SK-N-MC (cell line): ENCODE data around the gene CINP.

Source experiments
- DNase-seq: peaks from one replicate; pipeline ENCODE4 v3.0.0-alpha.2; 2011; ENCODE audit warnings: low read depth, low spot score
- H3K27ac ChIP-seq: fragments of 200-600 bp; sonication (generic); 2 replicates; pipeline ENCODE4 v1.5.1; 2016; ENCODE audit warnings: mixed run types
- H3K36me3 ChIP-seq: fragments of 200-600 bp; sonication (generic); 2 replicates; pipeline ENCODE4 v1.6.1; 2017; ENCODE audit warnings: antibody characterized with exemption, low read length, mixed read lengths; ENCODE audit not compliant: insufficient read depth
- H3K4me3 ChIP-seq: fragments of 200-600 bp; sonication (generic); 2 replicates; pipeline ENCODE4 v1.5.1; 2016
- H3K9ac ChIP-seq: fragments of 200-600 bp; sonication (generic); 2 replicates; pipeline ENCODE4 v1.8.0; 2017; ENCODE audit warnings: mixed run types, mixed read lengths; ENCODE audit not compliant: insufficient read length
- H3K9me3 ChIP-seq: fragments of 200-600 bp; sonication (generic); 2 replicates; pipeline ENCODE4 v1.6.1; 2017; ENCODE audit warnings: low read depth, mild to moderate bottlenecking, antibody characterized with exemption, low read length, moderate library complexity, mixed read lengths
- EZH2 ChIP-seq: fragments of 200-600 bp; sonication (generic); IDR thresholded peaks from one replicate; pipeline ENCODE4 v1.6.1; 2017; ENCODE audit warnings: antibody characterized with exemption
- FOXP2 ChIP-seq: optimal IDR thresholded peaks from 2 replicates; pipeline ENCODE3; 2011; ENCODE audit warnings: mild to moderate bottlenecking, moderate library complexity; ENCODE audit not compliant: insufficient read depth; ENCODE audit errors: extremely low read length, control extremely low read depth
- POLR2AphosphoS5 ChIP-seq: IDR thresholded peaks from 2 replicates; pipeline ENCODE4 v1.6.1; 2012; ENCODE audit warnings: mild to moderate bottlenecking, low read depth, low read length, borderline replicate concordance

CINP gene

GRCh38 chr14:102320033-102320660, 42.5 kb downstream of the CINP start:
- DNase-seq: no peak
- TF ChIP-seq EZH2 (no peak), POLR2AphosphoS5 (no peak), FOXP2 (no peak)
- Histone ChIP-seq H3K9ac (peak overlapping the region; percentile 93), H3K9me3 (no peaks in the 10 kb centered on the region), H3K36me3 (no peaks in the 10 kb centered on the region; the same call in 1 of the 2 replicates), H3K4me3 (peak overlapping the region; percentile 90), H3K27ac (peak overlapping the region; percentile 78)

DNA sequence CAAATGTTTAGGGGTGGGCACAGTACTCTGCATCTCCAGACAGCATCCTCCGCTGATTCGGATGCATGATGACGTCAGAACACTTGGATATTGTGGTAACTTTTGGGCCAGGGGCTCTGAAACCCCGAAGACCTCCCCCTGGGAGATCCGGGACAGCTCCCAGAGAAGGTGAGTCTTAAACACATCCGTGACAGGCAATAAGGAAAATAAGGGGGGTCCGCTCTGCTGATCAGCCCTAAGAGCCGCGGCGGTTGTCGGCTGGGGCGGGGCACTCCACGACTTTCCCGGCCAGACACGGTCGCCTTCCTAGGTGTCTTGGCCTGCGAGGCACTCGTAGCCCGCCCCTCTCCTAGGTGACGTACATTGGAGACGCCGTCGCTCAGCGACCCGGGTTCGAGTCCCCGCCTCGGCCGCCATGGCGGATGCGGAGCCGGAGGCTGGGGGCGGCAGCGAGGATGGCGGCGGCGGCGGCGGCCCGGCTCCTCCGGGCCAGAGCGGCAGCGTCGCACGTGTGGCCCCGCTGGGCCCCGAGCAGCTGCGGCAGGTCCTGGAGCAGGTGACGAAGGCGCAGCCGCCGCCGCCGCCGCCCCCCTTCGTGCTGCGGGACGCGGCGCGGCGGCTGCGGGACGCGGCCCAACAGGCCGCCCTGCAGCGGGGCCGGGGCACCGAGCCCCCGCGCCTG, 43.2 kb downstream of the CINP start, which contains the start of gene ZNF839:
Gene ZNF839 (plus strand): TSS at position 396 of the 682 bp plus-strand sequence. CDS start 20 bp downstream, at position 416.
- Histone ChIP-seq H3K9me3 (no peaks in the 10 kb centered on the region), H3K36me3 (no peaks in the 10 kb centered on the region; the same call in 1 of the 2 replicates), H3K27ac (peak within 1 kb of the TSS; percentile 80), H3K4me3 (peak within 1 kb of the TSS; percentile 90), H3K9ac (peak within 1 kb of the TSS; percentile 93)
- TF ChIP-seq FOXP2 (no peak), EZH2 (no peak), POLR2AphosphoS5 (peak; percentile 54)
- DNase-seq: no peak

DNA sequence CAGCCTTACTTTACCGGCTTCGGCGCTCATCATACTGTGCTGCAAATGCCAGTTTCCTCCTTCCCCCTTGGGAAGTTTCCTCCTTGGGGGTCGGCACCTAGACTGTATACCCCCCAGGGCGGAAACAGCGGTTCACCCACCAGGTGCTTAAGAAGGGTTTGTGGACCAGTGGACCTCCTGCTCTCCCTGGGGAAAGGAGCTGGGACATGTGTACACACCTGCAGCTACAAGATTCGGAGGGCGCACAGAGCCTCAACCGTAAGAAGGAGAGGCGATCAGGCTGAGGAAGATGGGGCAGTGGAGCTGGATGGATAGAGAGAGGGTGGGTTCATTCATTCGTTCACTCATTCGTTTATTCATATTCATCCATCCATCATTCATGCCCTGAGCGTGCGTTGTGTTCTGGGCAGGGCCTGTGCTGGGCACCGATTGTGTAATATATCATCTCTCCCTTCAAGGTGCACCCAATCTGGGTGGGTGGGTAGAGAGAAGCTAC, 43.9 kb downstream of the CINP start:
- no peaks in the 10 kb centered on the region for H3K9me3 ChIP-seq
- H3K36me3 ChIP-seq: no peaks in the 10 kb centered on the region; the same call in 1 of the 2 replicates
- no peak for DNase-seq
- no peak for TF ChIP-seq POLR2AphosphoS5
- no peak for TF ChIP-seq FOXP2
- no peak for TF ChIP-seq EZH2
- H3K4me3 ChIP-seq: peak overlapping the region; percentile 90
- H3K9ac ChIP-seq: peak overlapping the region; percentile 93
- H3K27ac ChIP-seq: peak overlapping the region; percentile 80

DNA sequence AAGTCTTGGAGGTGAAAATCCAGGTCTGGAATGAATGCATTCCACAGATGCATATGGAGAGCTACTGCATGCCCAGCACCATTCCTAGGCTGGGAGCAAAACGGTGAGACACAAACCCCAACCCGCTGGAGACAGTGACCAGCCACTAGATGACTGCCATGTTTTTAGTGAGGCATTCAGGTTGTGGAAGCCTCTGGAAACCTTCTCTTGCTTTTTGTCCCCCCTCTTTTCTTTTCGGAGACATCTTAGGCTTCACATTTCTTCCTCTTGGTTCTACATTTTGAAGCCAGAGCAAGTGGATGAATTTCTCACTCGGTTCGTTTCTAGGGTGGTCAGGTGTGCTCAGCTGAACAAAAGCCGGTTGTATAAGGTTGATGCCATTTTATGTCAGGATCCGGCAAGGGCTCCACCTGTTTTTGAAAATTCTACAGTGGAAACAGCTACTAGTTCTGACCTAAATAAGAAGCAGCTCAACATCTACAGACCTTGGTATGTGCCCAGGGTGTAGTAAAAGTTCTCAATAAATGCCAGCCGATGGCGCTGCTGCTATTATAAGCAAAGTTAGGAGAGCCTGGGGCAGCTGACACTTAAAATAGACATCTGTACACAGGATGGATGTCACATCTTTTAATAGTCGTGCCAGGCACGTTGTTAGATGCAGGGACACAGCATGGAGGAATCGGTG, 45.0 kb downstream of the CINP start:
- Histone ChIP-seq H3K4me3 (peak overlapping the region; percentile 77), H3K9me3 (no peaks in the 10 kb centered on the region), H3K9ac (peak overlapping the region; percentile 67), H3K36me3 (no peaks in the 10 kb centered on the region; the same call in 1 of the 2 replicates), H3K27ac (peak overlapping the region; percentile 57)
- peak; percentile 65 for DNase-seq
- no peak for TF ChIP-seq POLR2AphosphoS5

DNA sequence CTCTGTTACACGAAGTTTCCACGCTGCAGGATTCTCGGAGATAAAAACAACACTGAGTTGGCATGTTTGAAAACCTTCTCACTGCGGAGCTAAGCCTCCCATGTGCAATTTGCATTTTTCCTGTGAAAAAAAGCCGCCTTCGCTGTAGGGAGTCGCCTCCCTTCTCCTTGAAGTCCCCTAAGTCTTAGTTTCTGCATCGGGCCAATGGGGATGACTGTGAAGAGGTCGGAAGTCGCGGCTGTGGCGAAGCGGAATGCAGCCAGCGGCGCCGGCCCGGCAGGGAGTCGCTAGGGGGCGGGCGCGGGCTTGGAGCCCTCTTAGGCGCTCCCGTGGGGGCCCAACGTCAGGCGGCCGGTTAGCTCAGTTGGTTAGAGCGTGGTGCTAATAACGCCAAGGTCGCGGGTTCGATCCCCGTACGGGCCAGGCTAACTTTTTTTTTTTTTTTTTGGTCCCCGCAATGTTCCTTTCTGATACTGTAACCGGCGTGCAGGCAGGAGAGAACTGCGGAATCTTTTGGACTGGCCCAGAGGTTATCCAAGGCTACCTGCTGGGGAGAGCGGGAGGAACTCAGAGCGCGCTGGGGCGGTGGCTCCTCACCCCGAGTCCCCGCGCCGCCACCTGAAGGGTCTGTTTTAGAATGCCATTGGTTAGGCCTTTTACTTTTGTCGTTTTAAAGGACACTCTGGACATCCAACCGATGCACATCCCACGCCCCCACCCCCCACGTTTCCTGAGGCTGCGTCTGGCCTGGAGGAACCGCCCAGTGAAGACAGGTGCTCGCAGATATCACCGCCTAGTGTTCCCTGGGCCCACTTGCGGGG, 45.7 kb downstream of the CINP start:
- Histone ChIP-seq H3K36me3 (no peaks in the 10 kb centered on the region), H3K4me3 (peak overlapping the region; percentile 77), H3K9ac (peak overlapping the region; percentile 67), H3K9me3 (no peaks in the 10 kb centered on the region), H3K27ac (peak overlapping the region; percentile 89)
- TF ChIP-seq EZH2 (no peak), POLR2AphosphoS5 (no peak; the same call in 1 of the 2 replicates), FOXP2 (no peak)
- peak; percentile 91 for DNase-seq

DNA sequence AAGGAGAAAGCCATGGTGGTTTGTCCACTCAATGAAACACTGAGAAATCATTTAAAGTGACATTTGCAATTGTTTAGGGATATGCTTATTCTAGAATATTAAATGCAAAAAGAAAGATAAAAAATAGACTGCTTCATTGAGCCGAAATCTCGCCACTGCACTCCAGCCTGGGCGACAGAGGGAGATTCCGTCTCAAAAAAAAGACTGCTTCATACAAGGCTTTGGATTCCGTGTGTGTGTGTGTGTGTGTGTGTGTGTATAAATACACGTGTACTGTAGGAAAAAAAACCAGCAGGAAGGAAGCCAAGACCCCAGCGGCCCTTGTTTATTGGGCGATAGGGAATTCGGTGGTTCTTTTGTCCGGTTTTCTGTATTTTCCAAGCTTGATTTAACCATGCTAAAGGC, 46.4 kb downstream of the CINP start:
- Histone ChIP-seq H3K4me3 (peak overlapping the region; percentile 77), H3K9ac (peak overlapping the region; percentile 47), H3K9me3 (no peaks in the 10 kb centered on the region), H3K36me3 (no peaks in the 10 kb centered on the region), H3K27ac (peak overlapping the region; percentile 89)
- DNase-seq: no peak
- TF ChIP-seq POLR2AphosphoS5 (no peak), FOXP2 (no peak), EZH2 (no peak)

DNA sequence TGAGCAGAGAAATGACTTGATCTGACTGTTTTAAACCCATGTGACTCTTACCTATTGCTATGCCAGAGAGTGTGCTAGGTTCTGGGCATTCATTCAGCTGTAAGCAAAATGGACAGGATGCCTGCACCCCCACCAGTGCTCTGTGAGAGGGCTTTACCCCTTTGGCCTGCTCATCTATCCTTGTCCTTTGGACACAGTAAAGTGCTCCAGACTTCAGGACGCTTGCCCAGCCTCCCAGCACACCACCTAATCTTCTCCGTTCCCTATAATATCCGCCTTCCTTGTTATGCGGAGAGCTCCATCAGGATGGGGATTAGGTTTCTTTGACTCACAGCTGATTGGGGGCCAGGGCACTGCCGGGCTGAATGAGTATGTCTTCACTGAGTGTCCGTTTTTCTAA, 47.6 kb downstream of the CINP start:
- Histone ChIP-seq H3K4me3 (no peak overlapping the region), H3K9me3 (no peaks in the 10 kb centered on the region), H3K9ac (no peak overlapping the region), H3K36me3 (no peaks in the 10 kb centered on the region), H3K27ac (no peak overlapping the region)
- no peak for DNase-seq
- no peak for TF ChIP-seq EZH2
- no peak for TF ChIP-seq POLR2AphosphoS5
- TF ChIP-seq FOXP2: no peak
